Peyer's patch (tissue), 4 donors: ENCODE results near the gene AFDN.

Experiments used
- POLR2A ChIP-seq, 2 donors: fragments of 450-650 bp; IDR thresholded peaks; one replicate each; pipeline ENCODE4 v1.5.1; 2017; ENCODE audit warnings: antibody characterized with exemption in 2 of 2, mild to moderate bottlenecking in 2 of 2, moderate library complexity in 2 of 2
- TF ChIP-seq, protein P1 (sequence below), 6 experiments: fragments of 450-650 bp in 4 of 6; fragments of 200-600 bp in 2 of 6; sonication (generic) in 1 of 6; IDR thresholded peaks; one replicate each; pipeline ENCODE4 v1.5.1; 2017 to 2019; ENCODE audit warnings: antibody characterized with exemption in 6 of 6, mild to moderate bottlenecking in 3 of 6, moderate library complexity in 1 of 6

DNA sequence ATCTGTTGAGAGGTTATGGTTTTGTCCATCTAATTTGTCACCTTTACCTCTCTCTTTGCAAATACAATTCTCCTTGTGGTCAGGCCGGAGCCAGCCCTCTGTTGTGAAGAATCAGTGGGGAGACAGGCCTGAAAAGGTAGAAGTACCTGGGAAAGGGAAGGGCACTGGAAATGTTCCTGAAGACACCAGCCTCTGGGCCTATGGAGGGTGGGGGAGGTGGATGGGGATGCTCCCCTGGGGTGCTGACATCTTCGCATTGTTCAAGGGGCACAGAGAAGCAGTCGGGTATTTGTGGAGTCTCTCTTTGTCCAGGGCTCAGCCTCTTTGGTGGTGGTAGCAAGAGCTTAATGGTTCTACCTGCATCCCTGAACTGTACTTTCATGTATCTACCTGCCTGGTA lies 24.4 kb upstream of the AFDN start:
- TF ChIP-seq, protein P1, sequence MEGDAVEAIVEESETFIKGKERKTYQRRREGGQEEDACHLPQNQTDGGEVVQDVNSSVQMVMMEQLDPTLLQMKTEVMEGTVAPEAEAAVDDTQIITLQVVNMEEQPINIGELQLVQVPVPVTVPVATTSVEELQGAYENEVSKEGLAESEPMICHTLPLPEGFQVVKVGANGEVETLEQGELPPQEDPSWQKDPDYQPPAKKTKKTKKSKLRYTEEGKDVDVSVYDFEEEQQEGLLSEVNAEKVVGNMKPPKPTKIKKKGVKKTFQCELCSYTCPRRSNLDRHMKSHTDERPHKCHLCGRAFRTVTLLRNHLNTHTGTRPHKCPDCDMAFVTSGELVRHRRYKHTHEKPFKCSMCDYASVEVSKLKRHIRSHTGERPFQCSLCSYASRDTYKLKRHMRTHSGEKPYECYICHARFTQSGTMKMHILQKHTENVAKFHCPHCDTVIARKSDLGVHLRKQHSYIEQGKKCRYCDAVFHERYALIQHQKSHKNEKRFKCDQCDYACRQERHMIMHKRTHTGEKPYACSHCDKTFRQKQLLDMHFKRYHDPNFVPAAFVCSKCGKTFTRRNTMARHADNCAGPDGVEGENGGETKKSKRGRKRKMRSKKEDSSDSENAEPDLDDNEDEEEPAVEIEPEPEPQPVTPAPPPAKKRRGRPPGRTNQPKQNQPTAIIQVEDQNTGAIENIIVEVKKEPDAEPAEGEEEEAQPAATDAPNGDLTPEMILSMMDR (IDR thresholded peaks at IDR 0.05): no peak
- no peak for TF ChIP-seq POLR2A (IDR thresholded peaks at IDR 0.05)
